NCI-H146 (cell line): ENCODE results near the gene TBCCD1.
"Not testable (repeated sequence)": the region's sequence is repeated elsewhere in the genome, so short reads cannot be mapped to it uniquely, and the experiment has no call there.

ENCODE experiments used
- DNase-seq: peaks from one replicate; lab custom pipeline; 2025; lab: John Stamatoyannopoulos, UW

TBCCD1 gene

GRCh38 chr3:186516646-186517045 lies 50.5 kb downstream of the TBCCD1 start:
- no peak for DNase-seq

GRCh38 chr3:186515125-186515524 lies 52.0 kb downstream of the TBCCD1 start:
- no peak for DNase-seq

GRCh38 chr3:186514296-186515002 lies 52.7 kb downstream of the TBCCD1 start:
- DNase-seq, result no peak

- DNase-seq, result no peak
Measured at GRCh38 chr3:186513386-186513785, 53.8 kb downstream of the TBCCD1 start.

- no peak for DNase-seq
Measured at GRCh38 chr3:186512570-186513302, 54.4 kb downstream of the TBCCD1 start.

GRCh38 chr3:186511702-186512101 lies 55.4 kb downstream of the TBCCD1 start:
- DNase-seq, result no peak

- DNase-seq, result no peak
Measured at GRCh38 chr3:186511245-186511644, 55.9 kb downstream of the TBCCD1 start.

- DNase-seq, result no peak
Measured at GRCh38 chr3:186510374-186511079, 56.6 kb downstream of the TBCCD1 start.

GRCh38 chr3:186509423-186509822 lies 57.7 kb downstream of the TBCCD1 start:
- DNase-seq, result peak; percentile 68

- DNase-seq, result no peak
Measured at GRCh38 chr3:186506857-186507256, 60.3 kb downstream of the TBCCD1 start.

GRCh38 chr3:186506191-186506739 lies 60.9 kb downstream of the TBCCD1 start:
- DNase-seq, result no peak

GRCh38 chr3:186502966-186503712 lies 64.0 kb downstream of the TBCCD1 start:
- DNase-seq, result no peak

- DNase-seq, result no peak
Measured at GRCh38 chr3:186502138-186502948, 64.8 kb downstream of the TBCCD1 start.

- DNase-seq, result not testable (repeated sequence)
Measured at GRCh38 chr3:186499949-186500348, 67.2 kb downstream of the TBCCD1 start.

GRCh38 chr3:186498022-186498421 lies 69.1 kb downstream of the TBCCD1 start:
- DNase-seq, result not testable (repeated sequence)

GRCh38 chr3:186497608-186498007 lies 69.5 kb downstream of the TBCCD1 start:
- no peak for DNase-seq

- DNase-seq, result no peak
Measured at GRCh38 chr3:186496635-186497034, 70.5 kb downstream of the TBCCD1 start.
